ENCODE data around the gene POU3F3.

GRCh38 chr2:104854498-104855220, 744 bp downstream of the POU3F3 start:
- no peak for TF ChIP-seq CTCF (IDR thresholded peaks at IDR 0.05)
- TF ChIP-seq POLR2A (IDR thresholded peaks at IDR 0.05): no peak

Measured in adrenal gland (tissue), 5 donors.